Caco-2 (cell line): ENCODE data around the gene DZANK1. TPM values are rescaled to one million over a fixed set of nuclear protein-coding genes. Genes with fewer than 3 reads are reported as not detected.

Experiments used
- BruUV-seq: library from RNA; stranded (reverse); fragments of 400-500 nt; replicated peaks from 2 replicates; lab custom pipeline; 2021; lab: Mats Ljungman, UMichigan
- CTCF ChIA-PET: fragments of 300-600 bp; sonication (Branson Sonifier 250); formaldehyde crosslinking; loops from one replicate; lab custom pipeline; 2022; ENCODE audit warnings: antibody characterized with exemption; lab: Charles Lee
- POLR2A ChIA-PET: fragments of 300-600 bp; sonication (Branson Sonifier 250); formaldehyde crosslinking; loops from one replicate; lab custom pipeline; 2022; ENCODE audit warnings: antibody characterized with exemption; lab: Charles Lee
- DNase-seq, 2 experiments: peaks; one replicate each; pipeline versions ENCODE4 v3.0.0 to v3.0.0-alpha.2; 2020 to 2022
- H3K27me3 ChIP-seq: replicated peaks from 2 replicates; pipeline ENCODE4 v1.6.0; 2011; ENCODE audit warnings: low read length; ENCODE audit not compliant: control insufficient read depth, insufficient read depth
- H3K36me3 ChIP-seq: 2 replicates; pipeline ENCODE4 v1.5.1; 2011; ENCODE audit warnings: low read length; ENCODE audit not compliant: control insufficient read depth, insufficient read depth
- H3K4me1 ChIP-seq: fragments of 250-450 bp; sonication (Bioruptor Pico); 2 replicates; pipeline ENCODE4 v1.5.1; 2020; ENCODE audit warnings: mild to moderate bottlenecking
- H3K4me3 ChIP-seq: 2 replicates; pipeline ENCODE4 v1.5.1; 2011; ENCODE audit warnings: low read depth, mild to moderate bottlenecking, control low read depth, low read length
- H3K9me3 ChIP-seq: fragments of 250-450 bp; sonication (Bioruptor Pico); 2 replicates; pipeline ENCODE4 v1.5.1; 2020; ENCODE audit warnings: mild to moderate bottlenecking, moderate library complexity
- H3K27ac Mint-ChIP-seq: one replicate; pipeline ENCODE4 v1.8.0; 2022; ENCODE audit warnings: mixed read lengths; ENCODE audit not compliant: unreplicated experiment
- H3K27me3 Mint-ChIP-seq: one replicate; pipeline ENCODE4 v1.8.0; 2022; ENCODE audit warnings: mixed read lengths; ENCODE audit not compliant: insufficient read depth, unreplicated experiment
- H3K36me3 Mint-ChIP-seq: one replicate; pipeline ENCODE4 v1.8.0; 2022; ENCODE audit warnings: mild to moderate bottlenecking, mixed read lengths; ENCODE audit not compliant: insufficient read depth, unreplicated experiment
- H3K4me1 Mint-ChIP-seq: one replicate; pipeline ENCODE4 v1.8.0; 2022; ENCODE audit warnings: low read depth, mixed read lengths; ENCODE audit not compliant: unreplicated experiment
- H3K4me3 Mint-ChIP-seq: one replicate; pipeline ENCODE4 v1.8.0; 2022; ENCODE audit warnings: mild to moderate bottlenecking, moderate library complexity, mixed read lengths; ENCODE audit not compliant: unreplicated experiment
- H3K9me3 Mint-ChIP-seq: one replicate; pipeline ENCODE4 v1.8.0; 2022; ENCODE audit warnings: mixed read lengths; ENCODE audit not compliant: unreplicated experiment
- intact Hi-C: fragments of 100-400 bp; cut with micrococcal nuclease; formaldehyde crosslinking; loops from one replicate; pipeline ENCODE4 v1.10.0; 2022; ENCODE audit not compliant: unreplicated experiment
- total RNA-seq: library from RNA; stranded (reverse); gene quantifications from 2 replicates; pipeline ENCODE4 v1.2.3, GENCODE V29; 2022
- TF ChIP-seq, protein P1 (sequence below), 2 experiments: fragments of 200-600 bp in 1 of 2; IDR thresholded peaks; 1 replicate in 1 of 2; 2 replicates in 1 of 2; pipeline versions ENCODE4 v1.5.1 to v1.8.0; 2011 to 2022; ENCODE audit warnings: antibody characterized with exemption in 1 of 2, control low read depth in 1 of 2, inconsistent platforms in 1 of 2, low read depth in 1 of 2, low read length in 1 of 2, mild to moderate bottlenecking in 1 of 2, moderate library complexity in 1 of 2; ENCODE audit not compliant: insufficient read depth in 1 of 2, severe bottlenecking in 1 of 2, unreplicated experiment in 1 of 2

Gene DZANK1
- total RNA-seq, 1 experiment from 2014 or later: 8.6 TPM

DNA sequence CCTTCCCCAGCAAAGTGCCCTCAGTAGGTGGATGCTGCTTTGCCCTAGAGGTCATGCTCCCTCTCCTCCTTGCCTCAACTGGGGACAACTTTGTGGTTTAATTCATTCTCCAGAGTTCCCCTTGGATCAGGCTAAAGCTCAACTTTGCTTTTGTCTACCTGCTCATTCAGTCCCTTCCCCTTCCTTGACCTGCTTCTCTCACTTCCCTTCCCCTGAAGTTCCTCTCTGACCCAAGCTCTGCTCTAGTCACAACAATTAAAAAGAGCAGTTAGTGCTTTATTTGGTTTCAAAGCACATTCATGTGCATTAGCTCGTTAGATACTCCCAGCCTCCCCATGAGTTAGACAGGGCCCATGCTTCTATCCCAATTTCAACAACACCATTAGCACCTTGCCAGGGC is 71.3 kb downstream of the DZANK1 start:
- H3K4me1 ChIP-seq: no peaks in the 10 kb centered on the region; the same call in 1 of the 2 replicates
- Mint-ChIP-seq H3K9me3 (peaks cover 10% of the 10 kb centered on the region), H3K27ac (no peak overlapping the region), H3K4me1 (no peaks in the 10 kb centered on the region), H3K36me3 (peaks cover 33% of the 10 kb centered on the region), H3K4me3 (no peak overlapping the region), H3K27me3 (no peaks in the 10 kb centered on the region)
- no peak overlapping the region for H3K4me3 ChIP-seq
- BruUV-seq: no TSS peak
- TF ChIP-seq, protein P1, sequence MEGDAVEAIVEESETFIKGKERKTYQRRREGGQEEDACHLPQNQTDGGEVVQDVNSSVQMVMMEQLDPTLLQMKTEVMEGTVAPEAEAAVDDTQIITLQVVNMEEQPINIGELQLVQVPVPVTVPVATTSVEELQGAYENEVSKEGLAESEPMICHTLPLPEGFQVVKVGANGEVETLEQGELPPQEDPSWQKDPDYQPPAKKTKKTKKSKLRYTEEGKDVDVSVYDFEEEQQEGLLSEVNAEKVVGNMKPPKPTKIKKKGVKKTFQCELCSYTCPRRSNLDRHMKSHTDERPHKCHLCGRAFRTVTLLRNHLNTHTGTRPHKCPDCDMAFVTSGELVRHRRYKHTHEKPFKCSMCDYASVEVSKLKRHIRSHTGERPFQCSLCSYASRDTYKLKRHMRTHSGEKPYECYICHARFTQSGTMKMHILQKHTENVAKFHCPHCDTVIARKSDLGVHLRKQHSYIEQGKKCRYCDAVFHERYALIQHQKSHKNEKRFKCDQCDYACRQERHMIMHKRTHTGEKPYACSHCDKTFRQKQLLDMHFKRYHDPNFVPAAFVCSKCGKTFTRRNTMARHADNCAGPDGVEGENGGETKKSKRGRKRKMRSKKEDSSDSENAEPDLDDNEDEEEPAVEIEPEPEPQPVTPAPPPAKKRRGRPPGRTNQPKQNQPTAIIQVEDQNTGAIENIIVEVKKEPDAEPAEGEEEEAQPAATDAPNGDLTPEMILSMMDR (IDR thresholded peaks at IDR 0.05; ENCODE audit: insufficient read depth in 1 of 2, low read depth in 1 of 2, low read length in 1 of 2, severe bottlenecking in 1 of 2, unreplicated experiment in 1 of 2): no peak
- no peaks in the 10 kb centered on the region for H3K9me3 ChIP-seq
- no peaks in the 10 kb centered on the region; the same call in none of the 2 replicates for H3K36me3 ChIP-seq
- no peak for DNase-seq
- intact Hi-C loops: no loop called here
- ChIA-PET CTCF (no interaction called here), POLR2A (no interaction called here)
- no peaks in the 10 kb centered on the region for H3K27me3 ChIP-seq

DNA sequence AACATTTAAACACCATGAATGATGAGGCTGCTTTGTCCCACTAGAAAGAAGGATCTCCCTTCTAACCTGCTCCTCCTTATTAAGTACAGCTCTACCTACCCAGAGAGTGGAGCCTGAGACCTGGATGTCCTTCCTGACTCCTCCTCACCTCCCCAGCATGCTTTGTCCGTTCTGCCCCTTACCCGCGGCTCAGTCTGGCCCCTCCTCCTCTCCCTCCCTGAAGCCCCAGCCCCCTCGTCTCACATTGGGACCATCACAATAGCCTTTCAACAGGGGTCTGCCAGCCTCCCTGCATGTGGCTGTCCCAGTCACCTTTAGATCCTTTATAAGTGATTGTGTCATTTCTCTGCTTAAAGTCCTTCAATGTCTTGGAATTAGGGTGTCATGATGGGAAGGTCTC is 72.5 kb downstream of the DZANK1 start:
- ChIA-PET POLR2A (no interaction called here), CTCF (no interaction called here)
- TF ChIP-seq, protein P1 (IDR thresholded peaks at IDR 0.05; ENCODE audit: insufficient read depth in 1 of 2, low read depth in 1 of 2, low read length in 1 of 2, severe bottlenecking in 1 of 2, unreplicated experiment in 1 of 2): no peak
- no peaks in the 10 kb centered on the region for H3K9me3 ChIP-seq
- Mint-ChIP-seq H3K36me3 (peaks cover 26% of the 10 kb centered on the region), H3K4me1 (no peaks in the 10 kb centered on the region), H3K4me3 (no peak overlapping the region), H3K27me3 (no peaks in the 10 kb centered on the region), H3K27ac (no peak overlapping the region), H3K9me3 (no peaks in the 10 kb centered on the region)
- DNase-seq: no peak
- intact Hi-C loops: no loop called here
- H3K4me3 ChIP-seq: no peak overlapping the region
- no TSS peak for BruUV-seq
- peaks cover 7% of the 10 kb centered on the region for H3K4me1 ChIP-seq
- H3K36me3 ChIP-seq: no peaks in the 10 kb centered on the region; the same call in none of the 2 replicates
- no peaks in the 10 kb centered on the region for H3K27me3 ChIP-seq

DNA sequence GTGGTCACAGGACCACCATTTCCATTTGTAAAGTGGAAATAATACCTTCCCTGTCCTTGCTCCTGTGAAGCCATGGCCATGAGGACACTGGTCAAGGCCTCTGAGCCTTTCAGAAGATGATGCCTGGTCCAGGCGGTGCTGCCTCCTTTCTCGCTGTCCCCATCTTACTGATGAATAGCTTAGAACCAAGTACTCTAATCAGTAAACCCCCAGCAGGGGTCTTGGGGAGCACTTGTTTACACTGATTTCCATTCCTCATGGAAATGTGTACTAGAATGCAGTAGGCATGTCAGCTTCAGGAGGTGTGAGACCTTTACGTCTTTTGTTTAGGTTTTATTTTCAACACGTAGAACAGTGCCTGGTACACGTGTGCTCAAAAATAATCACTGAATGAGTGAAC is 75.1 kb downstream of the DZANK1 start:
- no peak for DNase-seq
- no peak overlapping the region for H3K4me3 Mint-ChIP-seq
- TF ChIP-seq, protein P1 (IDR thresholded peaks at IDR 0.05; ENCODE audit: insufficient read depth in 1 of 2, low read depth in 1 of 2, low read length in 1 of 2, severe bottlenecking in 1 of 2, unreplicated experiment in 1 of 2): no peak
- ChIA-PET POLR2A (no interaction called here), CTCF (no interaction called here)
- Histone ChIP-seq H3K4me1 (peaks cover 33% of the 10 kb centered on the region), H3K4me3 (no peak overlapping the region), H3K27me3 (no peaks in the 10 kb centered on the region), H3K36me3 (peaks cover 3% of the 10 kb centered on the region), H3K9me3 (no peaks in the 10 kb centered on the region)
- H3K27ac Mint-ChIP-seq: no peak overlapping the region
- peaks cover 20% of the 10 kb centered on the region for H3K4me1 Mint-ChIP-seq
- H3K27me3 Mint-ChIP-seq: no peaks in the 10 kb centered on the region
- H3K36me3 Mint-ChIP-seq: peaks cover 23% of the 10 kb centered on the region
- no TSS peak for BruUV-seq
- H3K9me3 Mint-ChIP-seq: no peaks in the 10 kb centered on the region
- intact Hi-C loops: no loop called here
